ENCODE results near the gene TEX22. TPM values are rescaled to one million over a fixed set of nuclear protein-coding genes. Genes with fewer than 3 reads are reported as not detected.

The TEX22 gene
- total and polyA plus RNA-seq, 2 experiments from 2014 or later: 0.21 TPM

GRCh38 chr14:105378873-105379685, 19.3 kb upstream of the TEX22 start:
- TF ChIP-seq ZNF331 (CRISPR knock-in tag; IDR thresholded peaks at IDR 0.05; ENCODE audit: low read depth) (no peak), JUNB (IDR thresholded peaks at IDR 0.05; ENCODE audit: unreplicated experiment) (no peak), CREB1 (CRISPR knock-in tag; IDR thresholded peaks at IDR 0.05; ENCODE audit: low read depth) (no peak), EZH2phosphoT487 (IDR thresholded peaks at IDR 0.05; ENCODE audit: unreplicated experiment) (no peak), CTCF (conservative IDR thresholded peaks at IDR 0.05; ENCODE audit: low read depth in 2 of 2) (no peak), ETS1 (IDR thresholded peaks at IDR 0.05) (no peak), REST (IDR thresholded peaks at IDR 0.05; ENCODE audit: unreplicated experiment) (no peak), NANOG (IDR thresholded peaks at IDR 0.05; ENCODE audit: borderline replicate concordance) (no peak), ZNF114 (CRISPR knock-in tag; IDR thresholded peaks at IDR 0.05) (no peak), EZH2 (IDR thresholded peaks at IDR 0.05; ENCODE audit: low read depth, unreplicated experiment) (no peak)
- no peaks in the 10 kb centered on the region for H3K4me1 ChIP-seq (ENCODE audit: insufficient read depth)
- ATAC-seq: no peak
- H3K36me3 ChIP-seq (ENCODE audit: insufficient read depth): no peaks in the 10 kb centered on the region
- no peaks in the 10 kb centered on the region for H3F3A ChIP-seq (replicated peaks; ENCODE audit: low read depth)
- peaks cover 20% of the 10 kb centered on the region for H3K36me3 Mint-ChIP-seq (ENCODE audit: low read depth)
- no peak overlapping the region for H3K27ac Mint-ChIP-seq
- H2AFZ ChIP-seq: no peak overlapping the region
- H3K9me3 Mint-ChIP-seq: peaks cover 2% of the 10 kb centered on the region; the same call in 1 of the 3 replicates
- H3K4me2 ChIP-seq: no peak overlapping the region
- H3K4me3 Mint-ChIP-seq: no peak overlapping the region
- H3K9me2 ChIP-seq (ENCODE audit: insufficient read depth): no peaks in the 10 kb centered on the region
- peaks cover 11% of the 10 kb centered on the region for H3K27me3 Mint-ChIP-seq (ENCODE audit: insufficient read depth, low read depth, poor library complexity)
- DNase-seq (ENCODE audit: low spot score): no peak
- H3K4me1 Mint-ChIP-seq: peaks cover 8% of the 10 kb centered on the region
- no peaks in the 10 kb centered on the region for H4K20me1 ChIP-seq (replicated peaks; ENCODE audit: insufficient read depth)
- no peak overlapping the region for H3K27ac ChIP-seq (ENCODE audit: low read depth)
- no peak overlapping the region for H3K4me3 ChIP-seq
- no peaks in the 10 kb centered on the region for H3K79me2 ChIP-seq (replicated peaks; ENCODE audit: insufficient read depth)
- H3K27me3 ChIP-seq (ENCODE audit: insufficient read depth): no peaks in the 10 kb centered on the region
